Measurements from ENCODE around the gene CLEC10A.
"Not testable (repeated sequence)": the region's sequence is repeated elsewhere in the genome, so short reads cannot be mapped to it uniquely, and the experiment has no call there.

The CLEC10A gene

DNA sequence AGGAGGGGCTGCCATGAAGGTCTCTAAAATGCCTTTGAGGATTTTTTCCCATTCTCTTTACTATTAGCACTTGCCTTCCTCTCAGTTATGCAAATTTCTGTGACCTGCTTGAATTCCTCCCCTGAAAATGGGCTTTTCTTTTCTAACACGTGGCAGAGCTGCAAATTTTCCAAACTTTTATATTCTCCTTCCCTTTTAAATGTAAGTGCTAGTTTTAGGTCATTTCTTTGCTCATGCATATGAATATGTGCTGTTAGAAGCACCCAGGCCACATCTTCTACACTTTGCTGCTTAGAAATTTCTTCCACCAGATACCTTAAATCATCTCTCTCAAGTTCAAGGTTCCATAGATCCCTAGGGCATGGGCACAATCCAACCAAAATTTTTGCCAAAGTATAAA, 11.8 kb downstream of the CLEC10A start:
- DNase-seq, result no peak

GRCh38 chr17:7067198-7067597, 12.9 kb downstream of the CLEC10A start:
- no peak for DNase-seq

DNA sequence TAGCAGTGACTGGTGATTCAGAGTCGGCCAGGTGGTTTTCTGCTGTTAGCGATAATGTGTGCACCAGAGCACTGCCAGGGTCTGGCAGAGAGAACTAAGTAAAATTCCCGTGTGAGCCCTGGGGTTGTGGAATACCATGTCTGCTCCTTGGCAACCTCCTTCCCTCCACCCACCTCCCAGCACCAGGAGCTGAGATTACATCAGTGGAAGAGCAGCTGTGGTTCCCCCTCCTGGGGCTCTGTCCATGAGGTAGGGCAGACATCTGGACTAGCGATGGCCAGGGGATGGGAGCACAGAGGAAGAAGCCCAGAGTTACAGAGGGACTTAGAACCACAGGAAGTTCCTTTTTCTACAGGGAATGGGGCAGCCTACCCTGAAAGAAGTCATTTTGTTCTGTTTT, 15.8 kb downstream of the CLEC10A start:
- DNase-seq, result no peak

GRCh38 chr17:7063518-7064094, 16.4 kb downstream of the CLEC10A start:
- no peak for DNase-seq

DNA sequence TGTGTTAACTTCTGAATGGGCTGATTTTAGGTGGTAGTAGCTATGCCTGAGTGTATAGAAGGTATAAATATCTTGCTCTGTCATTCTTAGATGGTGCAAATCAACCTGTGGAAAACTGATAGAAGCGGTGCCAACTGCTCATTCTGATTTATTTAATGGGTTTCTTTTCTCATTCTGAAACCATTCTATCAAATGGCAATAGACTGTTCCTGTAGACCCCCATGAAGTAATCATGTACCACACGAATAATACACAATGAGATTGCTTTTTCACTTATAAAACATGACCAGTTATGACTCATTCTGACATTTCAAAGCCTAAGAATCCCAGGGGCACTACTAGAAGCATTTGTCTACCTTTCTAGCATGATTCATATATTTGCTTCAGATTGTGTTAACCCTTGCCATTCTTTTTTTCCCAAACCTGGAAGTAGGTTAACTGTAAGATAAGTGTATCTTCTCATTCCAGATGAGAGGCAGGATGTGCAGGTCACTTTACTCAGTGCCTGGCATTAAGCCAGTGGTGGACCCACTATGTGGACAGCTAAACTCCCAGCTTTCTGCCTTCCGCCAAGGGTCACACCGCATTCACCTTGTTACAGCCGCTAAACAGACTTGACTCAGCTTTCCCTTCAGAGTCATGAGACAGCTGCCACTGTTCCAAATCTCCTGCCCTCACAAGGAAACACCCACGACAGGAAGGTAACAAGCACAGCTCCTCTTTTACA, 19.7 kb downstream of the CLEC10A start:
- DNase-seq, result no peak

GRCh38 chr17:7058831-7059447, 21.1 kb downstream of the CLEC10A start:
- DNase-seq, result no peak

GRCh38 chr17:7056386-7056785, 23.7 kb downstream of the CLEC10A start:
- DNase-seq, result no peak

GRCh38 chr17:7050583-7050982, 29.5 kb downstream of the CLEC10A start:
- DNase-seq, result not testable (repeated sequence)

DNA sequence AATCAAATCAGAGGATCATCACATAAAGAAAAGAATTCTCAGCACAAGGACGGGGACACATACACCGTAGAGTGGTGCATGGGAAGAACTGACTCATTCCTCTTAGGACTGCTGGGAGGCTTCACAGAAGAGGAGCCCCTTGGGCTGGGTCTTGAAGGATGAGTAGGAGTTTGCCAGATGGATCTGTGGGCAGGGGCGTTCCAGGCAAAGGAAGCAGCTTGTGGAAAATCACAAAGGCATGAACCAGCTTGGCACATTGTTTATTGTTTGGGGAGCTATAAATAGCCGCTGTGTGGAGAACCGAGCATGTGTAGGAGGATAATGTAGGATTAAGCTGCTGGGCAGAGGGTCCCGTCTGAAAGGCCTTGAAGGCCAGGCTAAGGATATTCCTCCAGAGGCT, 31.1 kb downstream of the CLEC10A start:
- no peak for DNase-seq

DNA sequence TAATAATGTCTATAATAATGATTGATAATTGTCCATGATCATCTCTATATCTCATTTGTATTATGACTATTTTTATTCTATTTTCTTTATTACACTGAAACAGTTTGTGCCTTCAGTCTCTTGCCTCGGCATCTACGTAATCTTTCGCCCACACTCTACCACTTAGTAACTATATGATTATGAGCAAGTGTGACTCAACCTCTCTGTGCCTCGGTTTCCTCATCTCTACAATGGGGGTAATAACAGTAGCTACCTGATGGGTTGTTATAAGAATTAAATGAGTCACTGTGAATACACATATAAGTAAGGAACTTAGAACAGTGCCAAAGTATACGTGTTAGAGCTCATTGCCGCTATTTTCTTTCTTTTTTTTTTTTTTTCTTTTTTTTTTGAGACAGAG, 32.5 kb downstream of the CLEC10A start:
- DNase-seq, result no peak

DNA sequence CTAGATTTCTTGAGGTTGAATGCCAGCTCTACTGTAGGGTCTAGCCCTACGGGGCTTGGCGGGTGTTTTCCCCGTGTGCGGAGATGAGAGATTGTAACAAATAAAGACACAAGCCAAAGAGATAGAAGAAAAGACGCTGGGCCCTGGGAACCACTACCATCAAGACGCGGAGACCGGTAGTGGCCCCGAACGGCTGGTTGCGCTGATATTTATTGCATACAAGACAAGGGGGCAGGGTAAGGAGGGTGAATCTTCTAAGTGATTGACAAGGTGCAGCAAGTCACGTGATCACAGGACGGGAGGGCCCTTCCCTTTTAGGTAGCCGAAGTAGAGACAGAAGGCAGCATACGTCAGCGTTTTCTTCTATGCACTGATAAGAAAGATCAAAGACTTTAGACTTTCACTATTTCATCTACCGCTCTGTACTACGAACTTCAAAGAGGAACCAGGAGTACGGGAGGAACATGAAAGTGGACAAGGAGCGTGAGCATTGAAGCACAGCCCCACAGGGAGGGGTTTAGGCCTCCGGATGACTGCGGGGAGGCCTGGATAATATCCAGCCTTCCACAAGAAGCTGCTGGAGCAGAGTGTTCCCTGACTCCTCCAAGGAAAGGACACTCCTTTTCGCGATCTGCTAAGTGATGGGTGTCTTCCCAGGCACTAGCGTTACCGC, 33.2 kb downstream of the CLEC10A start:
- peak; percentile 56 for DNase-seq

DNA sequence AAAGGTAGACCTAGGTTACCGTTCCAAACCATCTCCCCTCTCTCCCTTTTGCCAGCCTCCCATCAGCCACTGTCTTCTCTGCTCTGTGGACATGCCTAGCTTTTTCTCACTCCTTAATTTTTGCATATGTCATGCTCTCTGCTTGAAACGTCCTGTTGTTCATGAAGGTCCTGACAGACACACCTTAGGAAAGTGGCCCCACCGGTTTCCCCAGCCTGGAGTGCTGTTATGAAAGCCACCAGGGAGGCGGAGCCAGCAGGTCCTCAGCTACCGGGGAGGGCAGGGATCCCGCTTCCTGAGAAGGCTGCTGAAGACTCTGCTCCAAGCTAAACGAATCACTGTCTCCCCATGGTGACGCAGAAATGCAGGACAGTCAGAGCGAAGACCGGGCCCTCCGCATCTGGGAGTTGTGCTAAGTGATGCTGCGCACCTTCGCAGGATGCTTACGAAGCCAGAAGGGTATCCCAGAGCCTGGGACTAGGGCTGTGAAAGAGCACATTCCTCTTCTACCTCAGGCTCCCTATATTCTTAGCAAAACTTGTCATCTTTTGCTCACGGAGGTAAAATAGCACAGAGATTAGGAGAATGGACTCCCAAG, 33.8 kb downstream of the CLEC10A start:
- DNase-seq, result peak; percentile 38

- no peak for DNase-seq
Observed at GRCh38 chr17:7045492-7046126, 34.4 kb downstream of the CLEC10A start.

- DNase-seq, result no peak
Observed at GRCh38 chr17:7043497-7044198, 36.4 kb downstream of the CLEC10A start, which contains the start of gene SLC16A11. Gene SLC16A11 (minus strand): TSS chr17:7044092. CDS start chr17:7043513, 579 bp downstream.

DNA sequence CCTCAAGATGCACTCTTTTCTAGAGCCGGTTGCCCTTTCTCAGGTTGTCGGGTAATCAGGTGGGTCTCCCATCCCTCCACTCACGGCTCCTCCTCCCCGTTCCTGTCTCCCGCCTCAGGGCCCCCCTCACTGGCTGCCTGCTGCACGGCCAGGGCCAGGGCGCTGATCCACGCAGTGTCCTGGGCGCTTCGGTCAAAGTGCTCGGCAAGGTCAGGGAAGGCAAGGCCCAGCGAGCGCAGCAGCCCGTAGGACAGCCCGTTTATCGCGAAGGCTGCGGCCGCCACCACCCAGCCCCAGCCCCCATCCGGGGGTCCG, 36.9 kb downstream of the CLEC10A start:
- no peak for DNase-seq

GRCh38 chr17:7042501-7043181, 37.4 kb downstream of the CLEC10A start:
- DNase-seq, result no peak

DNA sequence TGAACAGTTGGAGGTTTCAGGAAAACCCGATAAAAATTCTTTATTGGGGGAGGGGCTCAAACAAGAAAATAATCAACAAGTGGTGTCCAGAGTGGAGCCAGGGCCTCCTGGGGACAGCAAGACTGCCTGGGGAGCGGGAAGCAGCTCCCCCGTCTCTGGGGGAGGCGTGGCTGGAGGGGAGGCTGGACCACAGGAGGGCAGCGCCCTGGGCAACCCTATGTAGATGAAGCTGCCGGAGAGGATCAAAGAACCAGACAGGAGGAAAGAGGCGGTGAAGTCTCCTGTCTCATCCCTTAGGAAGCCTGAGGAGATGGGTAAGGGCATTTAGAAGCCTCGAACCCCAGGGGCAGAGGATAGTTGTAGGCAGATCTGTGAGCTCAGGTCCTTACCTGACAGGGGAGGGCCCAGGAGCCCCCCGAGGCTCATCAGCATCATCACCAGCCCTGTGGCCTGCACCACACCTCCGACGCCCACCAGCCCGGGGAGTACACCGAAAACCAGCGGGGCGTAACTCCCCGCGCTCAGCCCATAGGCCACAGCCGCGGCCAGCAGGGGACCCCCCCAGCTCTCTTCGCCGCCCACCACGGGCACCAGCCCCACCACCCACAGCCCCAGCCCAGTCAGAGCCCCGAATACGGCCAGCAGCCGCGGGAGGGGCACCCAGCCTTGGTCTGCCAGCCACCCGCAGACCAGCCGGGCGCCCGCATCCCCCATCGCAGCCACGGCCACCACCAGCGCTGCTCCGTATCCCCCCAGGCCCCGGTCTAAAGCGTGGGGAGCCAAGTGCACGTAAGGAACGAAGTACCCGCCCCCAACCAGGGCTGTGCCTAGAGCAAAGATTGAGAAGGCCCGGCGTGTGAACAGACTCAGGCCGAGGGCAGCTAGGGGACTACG, 38.2 kb downstream of the CLEC10A start:
- DNase-seq, result no peak

- DNase-seq, result no peak
Observed at GRCh38 chr17:7039832-7040231, 40.2 kb downstream of the CLEC10A start.

DNA sequence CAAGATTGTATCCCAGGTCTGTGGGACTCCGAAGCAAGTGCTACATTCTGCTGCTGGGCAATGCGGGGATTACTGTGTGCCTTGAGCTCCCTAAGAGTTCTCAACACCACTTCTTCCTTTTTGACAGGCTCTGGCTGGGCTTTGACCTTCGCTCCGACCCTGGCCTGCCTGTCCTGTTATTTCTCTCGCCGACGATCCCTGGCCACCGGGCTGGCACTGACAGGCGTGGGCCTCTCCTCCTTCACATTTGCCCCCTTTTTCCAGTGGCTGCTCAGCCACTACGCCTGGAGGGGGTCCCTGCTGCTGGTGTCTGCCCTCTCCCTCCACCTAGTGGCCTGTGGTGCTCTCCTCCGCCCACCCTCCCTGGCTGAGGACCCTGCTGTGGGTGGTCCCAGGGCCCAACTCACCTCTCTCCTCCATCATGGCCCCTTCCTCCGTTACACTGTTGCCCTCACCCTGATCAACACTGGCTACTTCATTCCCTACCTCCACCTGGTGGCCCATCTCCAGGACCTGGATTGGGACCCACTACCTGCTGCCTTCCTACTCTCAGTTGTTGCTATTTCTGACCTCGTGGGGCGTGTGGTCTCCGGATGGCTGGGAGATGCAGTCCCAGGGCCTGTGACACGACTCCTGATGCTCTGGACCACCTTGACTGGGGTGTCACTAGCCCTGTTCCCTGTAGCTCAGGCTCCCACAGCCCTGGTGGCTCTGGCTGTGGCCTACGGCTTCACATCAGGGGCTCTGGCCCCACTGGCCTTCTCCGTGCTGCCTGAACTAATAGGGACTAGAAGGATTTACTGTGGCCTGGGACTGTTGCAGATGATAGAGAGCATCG, 41.8 kb downstream of the CLEC10A start:
- no peak for DNase-seq

Data from T-helper 9 cell (primary cell).